CMK (cell line): ENCODE data around the gene WRAP53.

Experiments used
- DNase-seq: peaks from one replicate; pipeline ENCODE4 v3.0.0-alpha.2; 2010; ENCODE audit warnings: low read depth

WRAP53 gene

DNA sequence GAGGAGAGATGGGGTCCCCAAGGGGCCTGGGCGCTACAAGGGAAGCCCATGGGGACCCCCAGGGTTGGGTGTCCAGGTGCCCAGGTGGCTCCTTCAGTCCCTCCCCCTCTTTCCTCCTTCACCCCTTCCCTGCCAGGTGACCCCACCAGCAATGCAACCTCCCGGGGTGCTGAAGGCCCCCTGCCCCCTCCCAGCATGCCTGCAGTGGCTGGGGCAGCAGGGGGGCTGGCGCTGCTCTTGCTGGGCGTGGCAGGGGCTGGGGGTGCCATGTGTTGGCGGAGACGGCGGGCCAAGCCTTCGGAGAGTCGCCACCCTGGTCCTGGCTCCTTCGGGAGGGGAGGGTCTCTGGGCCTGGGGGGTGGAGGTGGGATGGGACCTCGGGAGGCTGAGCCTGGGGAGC, 20.8 kb downstream of the WRAP53 start:
- DNase-seq: no peak

DNA sequence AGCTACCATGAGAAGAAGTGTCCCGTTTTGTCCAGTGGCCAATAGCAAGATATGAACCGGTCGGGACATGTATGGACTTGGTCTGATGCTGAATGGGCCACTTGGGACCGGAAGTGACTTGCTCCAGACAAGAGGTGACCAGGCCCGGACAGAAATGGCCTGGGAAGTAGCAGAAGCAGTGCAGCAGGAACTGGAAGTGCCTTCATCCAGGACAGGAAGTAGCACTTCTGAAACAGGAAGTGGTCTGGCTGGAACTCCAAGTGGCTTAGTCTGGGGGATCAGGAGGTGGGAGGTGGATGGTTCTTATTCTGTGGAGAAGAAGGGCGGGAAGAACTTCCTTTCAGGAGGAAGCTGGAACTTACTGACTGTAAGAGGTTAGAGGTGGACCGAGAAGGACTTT, 22.0 kb downstream of the WRAP53 start:
- DNase-seq: no peak

DNA sequence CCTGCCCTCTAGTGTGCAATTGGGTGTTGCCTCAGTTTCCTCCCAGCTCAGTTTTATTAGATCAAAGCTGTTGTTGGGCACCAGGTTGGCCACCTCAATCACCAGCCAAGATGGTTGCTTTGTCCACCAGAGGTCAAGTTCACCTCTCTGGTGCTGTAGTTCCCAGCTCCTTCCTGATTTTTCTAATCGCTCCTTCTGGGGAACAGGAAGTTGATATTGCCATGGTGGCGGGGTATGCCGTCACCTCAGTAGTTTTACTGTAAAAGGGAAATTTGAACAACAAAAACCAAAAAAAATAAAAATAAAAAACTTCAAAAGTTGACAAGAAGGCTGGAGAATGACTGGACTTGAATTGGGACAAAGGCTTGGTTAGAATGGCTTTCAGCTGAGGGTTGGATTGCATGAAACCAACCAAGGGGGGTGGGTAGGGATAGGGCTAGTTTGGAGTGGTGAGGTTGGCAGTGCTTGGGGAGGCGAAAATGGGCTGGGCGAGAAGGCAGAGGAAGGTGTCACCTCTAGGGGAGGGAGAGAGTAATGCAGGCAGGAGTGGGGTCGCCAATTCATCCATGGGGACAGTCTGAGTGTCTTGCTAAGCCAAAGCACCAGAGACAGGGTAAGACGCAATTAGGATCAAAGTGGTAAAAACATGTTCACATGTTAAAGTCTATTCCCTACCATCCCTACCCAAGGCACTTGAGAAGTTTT, 22.9 kb downstream of the WRAP53 start:
- no peak for DNase-seq

DNA sequence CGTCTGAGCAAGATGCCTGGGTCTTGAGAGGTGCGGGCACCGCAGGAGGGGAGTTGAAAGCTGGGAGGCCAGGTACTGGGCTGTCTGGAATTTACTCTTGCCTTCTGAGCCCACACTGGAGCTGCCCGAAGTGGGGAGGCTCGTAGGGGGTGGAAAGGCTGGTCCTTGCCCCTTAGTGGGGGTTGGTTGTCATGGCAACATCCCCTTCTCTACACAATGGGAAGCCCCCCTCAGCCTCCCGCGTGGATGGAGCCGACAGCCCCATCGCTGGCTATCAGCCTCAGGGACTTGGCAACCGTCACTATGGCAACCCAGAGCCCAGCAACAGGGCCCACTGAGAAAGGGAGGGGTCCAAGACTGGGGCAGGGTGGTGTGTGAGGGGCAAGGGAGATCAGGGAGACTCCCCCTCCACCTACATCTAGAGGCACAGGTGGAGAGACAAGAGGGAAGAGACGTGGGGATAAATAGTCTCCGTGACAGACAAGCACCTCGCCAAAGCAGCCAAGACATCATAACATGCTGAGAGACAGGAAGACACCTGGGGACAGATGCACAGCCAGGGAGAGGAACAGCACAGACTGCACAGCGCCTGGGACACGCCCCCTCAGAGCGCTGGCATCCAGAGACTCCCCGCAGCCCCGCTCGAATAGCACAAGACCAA, 24.0 kb downstream of the WRAP53 start:
- no peak for DNase-seq

DNA sequence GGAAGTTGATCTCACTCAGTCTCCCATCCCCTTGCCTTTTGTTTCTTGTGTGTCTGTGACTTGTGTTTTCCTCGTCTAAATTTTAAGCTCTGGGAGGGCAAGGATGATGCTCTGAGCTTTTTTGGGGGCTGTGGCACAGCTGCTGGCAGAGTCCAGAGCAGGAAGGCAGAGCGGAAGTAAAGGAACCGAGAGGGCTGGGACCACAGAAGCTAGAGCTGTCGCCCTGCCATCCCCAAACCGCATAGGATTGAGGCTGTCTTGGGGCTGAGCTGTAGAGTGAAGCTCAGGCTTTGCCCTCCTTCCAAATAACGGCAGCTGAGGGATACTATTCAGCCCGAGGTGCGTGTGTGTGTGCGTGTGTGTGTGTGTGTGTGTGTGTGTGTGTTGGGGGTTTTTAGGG, 25.5 kb downstream of the WRAP53 start:
- DNase-seq: no peak

DNA sequence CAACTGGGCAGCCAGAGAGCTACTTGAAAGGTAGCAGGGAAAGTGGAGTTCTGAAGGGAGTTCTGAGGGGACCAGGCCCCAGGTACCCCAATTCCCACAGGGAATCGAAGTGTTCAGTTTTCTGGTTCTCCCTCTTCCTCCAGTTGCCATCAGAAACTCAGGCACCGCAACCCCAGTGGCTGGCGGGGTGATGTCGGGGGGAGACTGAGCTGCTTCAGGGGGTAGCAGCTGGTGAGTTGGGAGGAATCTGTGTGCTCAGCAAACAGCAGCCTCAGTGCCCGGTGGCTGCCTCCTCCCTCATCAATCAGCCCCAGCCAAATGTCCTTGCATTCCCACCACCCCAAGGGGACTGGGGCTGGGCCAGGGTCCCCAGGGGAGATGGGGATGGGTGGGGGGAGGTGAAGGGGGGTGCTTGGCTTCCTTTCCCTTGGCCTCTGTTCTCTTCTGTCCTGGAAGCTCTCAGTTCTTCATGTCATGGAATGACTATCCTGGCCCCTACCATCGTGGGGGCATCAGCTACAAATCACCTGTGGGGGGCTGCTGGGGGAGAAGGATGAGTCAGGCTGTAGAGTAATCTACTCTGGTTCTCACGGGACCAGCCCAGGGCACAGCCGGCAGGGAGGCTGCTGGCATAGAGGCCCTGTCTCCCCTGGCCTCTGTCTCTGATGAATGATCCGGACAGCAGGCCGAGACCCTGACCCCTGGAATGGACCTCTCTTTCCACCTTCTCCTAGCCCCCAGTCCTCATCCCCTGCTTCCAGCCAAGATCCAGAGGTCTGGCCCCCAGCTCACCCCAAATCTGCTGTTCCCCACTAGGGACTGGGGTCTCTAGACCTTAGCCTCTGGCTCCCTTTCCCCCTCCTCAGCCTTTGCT, 26.7 kb downstream of the WRAP53 start:
- DNase-seq: no peak

DNA sequence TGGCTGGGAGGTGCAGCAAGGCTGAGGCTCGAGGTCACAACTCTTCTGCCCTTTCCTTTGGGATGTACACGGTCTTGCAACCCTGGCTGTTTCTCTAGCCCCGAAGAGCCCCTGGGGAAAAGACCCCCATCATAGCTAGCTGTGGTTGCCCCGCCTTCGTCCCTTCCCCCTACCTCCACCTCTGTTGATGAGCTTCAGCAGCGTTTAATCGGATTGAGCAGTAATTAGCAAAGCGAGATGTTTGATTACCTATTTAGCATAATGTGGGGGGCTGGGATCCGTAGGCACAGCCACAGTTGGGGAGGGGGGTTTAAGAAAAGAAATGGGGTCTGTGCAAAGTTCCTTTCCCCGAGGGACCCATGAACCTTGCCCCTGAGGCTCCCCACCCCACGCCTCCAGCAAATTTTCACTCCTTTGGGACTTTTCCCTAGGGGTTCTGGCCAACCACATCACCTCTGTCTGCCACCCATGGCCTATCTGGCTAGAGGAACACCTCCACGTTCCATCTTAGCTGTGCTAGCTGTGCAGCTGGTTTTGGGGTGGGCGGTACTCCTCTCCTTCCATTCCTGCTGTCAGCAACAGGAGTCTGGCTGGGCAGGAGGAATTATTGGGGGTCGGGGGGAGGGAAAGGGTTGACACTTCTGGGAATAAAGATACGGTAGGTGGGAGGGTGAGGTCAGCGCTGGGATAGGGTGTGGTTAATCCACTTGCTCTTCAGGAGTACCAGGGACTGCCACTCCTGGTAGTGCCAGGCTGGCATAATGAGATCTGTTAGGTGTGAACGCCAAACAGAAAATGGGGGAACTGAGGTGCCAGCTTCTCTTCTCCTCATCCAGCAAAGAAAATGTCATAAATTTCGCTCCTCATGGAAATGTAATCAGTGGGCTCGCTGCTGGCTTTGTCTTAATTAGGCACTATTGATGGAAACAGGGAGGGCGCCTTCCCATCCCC, 27.9 kb downstream of the WRAP53 start:
- DNase-seq: no peak

DNA sequence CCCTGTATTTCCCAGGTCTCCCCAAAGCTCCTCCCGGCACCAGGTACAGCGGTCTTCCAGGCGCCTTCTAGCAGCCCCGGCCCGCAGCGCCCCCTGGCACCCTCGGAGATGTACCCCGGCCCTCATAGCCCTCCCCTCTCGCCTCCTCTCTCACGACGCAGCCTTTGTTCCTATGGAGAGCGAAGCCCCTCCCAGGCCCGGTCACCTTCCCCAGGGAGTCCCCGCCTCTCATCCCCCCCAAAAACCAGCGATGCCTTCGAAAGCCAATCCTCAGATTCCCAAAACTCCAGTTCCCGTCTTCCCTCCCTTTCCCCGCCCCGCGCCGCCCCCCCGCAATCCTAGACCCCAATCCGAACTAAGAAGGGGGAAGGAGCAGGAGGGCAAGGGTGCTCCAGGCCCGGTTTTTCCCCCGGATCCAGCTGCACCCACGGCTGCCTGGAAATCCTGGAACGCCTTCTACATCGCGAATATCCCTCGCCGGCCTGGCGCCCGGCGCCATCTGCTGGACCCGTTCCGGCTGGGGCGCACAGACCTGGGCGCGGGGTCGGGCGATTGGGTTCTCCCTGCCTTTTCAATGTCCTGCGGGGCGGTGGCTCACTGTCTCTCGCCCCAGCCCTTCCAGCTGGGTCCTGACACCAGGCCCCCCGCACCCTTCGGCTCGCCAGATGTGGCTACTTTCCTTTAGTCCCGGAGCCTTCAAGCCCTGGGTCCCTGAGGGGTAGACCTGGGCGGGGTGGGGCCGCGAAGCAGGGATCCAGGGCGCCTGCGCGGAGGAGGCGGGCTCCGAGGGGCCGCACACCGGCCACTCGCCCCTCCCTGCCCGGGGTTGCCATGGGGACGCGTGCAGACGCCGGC, 28.9 kb downstream of the WRAP53 start, which contains the start of gene DNAH2:
Gene DNAH2 (plus strand): TSS at position 844 of the 855 bp plus-strand sequence. CDS start 1,991 bp downstream, outside the sequence.
- peak; percentile 53 for DNase-seq

DNA sequence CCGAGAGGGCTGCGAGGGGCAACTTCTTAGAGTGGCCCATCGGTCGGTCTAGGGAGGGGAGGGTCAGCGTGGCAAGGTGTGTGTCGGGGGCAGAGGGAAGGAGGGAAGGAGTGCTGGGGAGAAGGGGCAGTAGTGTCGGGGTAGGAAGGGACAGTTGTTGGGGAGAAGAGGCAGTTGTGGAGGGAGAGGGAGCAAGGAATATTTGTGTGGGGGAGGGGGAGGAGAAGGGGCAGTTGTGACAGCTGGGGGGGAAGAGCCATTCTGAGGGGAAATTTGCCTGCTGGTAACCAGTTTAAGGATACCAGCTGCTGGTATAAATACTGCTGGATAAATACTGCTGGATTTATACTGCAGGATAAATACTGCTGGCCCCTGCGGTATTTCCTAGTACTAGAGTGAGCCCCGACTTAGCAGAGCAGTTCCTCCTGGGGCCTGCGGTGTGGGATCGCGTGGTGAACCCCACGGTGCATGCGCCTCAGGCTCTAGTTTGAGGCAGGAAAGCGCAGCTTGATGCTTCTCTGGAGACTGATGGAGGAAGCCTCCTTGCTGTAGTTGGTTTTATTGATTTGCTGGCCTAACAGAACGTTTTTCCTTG, 29.6 kb downstream of the WRAP53 start:
- DNase-seq: no peak

DNA sequence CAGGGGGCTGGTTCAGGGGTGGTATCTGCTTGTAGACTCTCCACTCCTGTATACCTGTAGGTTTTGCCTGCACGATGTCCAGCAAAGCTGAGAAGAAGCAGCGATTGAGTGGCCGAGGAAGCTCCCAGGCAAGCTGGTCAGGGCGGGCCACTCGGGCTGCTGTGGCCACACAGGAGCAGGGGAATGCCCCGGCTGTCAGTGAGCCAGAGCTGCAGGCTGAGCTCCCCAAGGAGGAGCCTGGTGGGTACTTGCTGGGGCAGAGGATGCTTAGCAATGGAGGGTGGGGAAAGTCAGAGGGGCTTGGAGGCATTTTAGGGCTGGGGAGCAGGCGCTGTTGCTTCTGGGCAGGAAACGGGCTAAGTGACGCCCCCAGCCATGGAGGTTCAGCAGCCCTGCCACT, 31.4 kb downstream of the WRAP53 start:
- DNase-seq: no peak

DNA sequence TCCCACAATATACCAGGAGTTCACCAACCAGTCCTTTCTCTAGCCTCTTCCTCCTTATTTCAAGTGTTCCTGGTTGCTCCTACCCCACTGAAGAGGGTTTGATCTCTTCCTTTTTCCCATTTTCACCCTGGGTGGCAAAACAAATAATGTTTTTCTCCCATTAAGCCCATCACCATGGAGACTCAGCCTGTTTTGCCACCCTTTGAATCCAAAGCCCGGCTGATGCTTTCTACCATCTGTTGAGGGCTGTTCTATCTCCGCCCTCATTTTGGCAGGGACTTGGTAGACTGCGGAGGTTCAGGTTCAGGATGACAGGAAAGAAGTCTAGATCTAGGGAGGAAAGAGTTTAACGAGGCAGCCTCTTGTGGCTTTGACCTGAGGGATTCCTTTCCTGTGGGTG, 31.8 kb downstream of the WRAP53 start:
- no peak for DNase-seq

DNA sequence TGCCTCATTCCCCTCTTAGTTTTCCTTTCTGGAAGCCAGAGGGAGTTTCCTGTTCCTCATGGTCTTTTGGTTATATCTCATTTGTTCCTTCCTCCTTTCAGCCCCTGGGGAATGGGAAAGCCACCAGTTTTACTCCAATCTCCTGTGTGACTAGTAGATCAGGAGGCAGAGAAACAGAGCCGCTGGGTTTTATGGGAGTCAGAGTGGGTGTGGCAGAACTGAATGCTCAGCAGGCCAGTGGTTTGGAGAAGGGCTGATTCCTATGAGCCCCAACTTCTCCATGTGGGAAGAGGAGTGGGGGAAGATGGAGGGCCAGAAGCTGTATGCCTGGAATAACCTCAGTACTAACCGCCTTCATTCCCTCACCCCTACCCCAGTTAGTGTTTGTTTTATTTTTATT, 33.3 kb downstream of the WRAP53 start:
- no peak for DNase-seq

DNA sequence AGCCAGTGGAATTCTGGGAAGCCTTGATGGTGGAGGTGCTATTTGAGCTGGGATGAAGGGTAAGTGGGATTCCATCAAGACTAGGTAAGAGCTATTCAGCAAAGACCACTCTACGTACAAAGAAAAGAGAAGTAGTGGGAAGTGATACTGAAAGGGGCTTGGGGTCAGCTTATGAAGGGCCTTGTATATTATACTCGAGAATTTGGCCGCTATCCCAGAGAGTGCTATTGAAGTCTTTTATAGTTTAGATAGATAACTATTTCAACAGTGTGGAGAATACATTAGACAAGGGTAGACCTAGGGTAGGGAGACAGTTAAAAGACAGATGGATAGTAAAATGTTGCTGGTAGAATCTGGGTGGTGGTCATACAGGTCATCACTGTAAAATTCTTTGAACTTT, 39.6 kb downstream of the WRAP53 start:
- no peak for DNase-seq

DNA sequence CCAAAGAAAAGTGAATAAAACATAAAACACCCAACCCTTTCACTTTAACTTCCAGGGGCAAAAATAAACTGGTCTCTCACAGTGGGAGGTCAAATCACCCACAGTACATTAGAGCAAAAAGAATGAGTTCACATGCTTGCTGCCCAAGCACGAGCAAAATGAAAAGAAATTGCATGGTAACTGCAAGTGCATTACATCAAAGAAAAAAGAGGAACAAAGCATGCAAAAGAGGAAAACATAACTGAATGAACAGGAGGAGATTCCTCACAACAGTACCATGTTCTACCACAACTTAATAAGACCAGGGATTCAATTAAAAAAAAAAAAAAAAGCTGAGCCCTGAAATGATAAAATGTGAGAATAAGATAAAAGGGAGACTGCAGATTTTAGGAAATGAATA, 41.5 kb downstream of the WRAP53 start:
- DNase-seq: no peak

DNA sequence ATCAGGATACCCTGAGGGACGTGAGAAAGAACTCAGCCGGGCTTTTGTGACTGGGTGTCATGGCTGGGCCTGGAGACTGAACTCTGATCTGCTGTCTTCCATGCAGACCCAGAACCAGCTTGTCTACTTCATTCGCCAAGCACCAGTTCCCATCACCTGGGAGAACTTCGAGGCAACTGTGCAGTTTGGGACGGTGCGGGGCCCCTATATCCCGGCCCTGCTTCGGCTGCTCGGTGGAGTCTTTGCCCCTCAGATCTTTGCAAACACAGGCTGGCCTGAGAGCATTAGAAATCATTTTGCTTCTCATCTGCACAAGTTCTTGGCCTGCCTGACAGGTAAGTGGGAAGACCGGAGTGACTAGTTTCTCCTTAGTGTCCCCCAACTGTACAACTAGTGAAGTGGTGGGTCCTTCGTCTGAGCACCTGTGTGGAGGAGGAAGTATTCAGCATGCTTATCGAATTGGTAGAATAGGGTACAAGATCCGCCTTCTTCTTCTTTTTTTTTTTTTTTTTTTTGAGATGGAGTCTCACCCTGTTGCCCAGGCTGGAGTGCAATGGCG, 44.8 kb downstream of the WRAP53 start:
- DNase-seq: no peak

DNA sequence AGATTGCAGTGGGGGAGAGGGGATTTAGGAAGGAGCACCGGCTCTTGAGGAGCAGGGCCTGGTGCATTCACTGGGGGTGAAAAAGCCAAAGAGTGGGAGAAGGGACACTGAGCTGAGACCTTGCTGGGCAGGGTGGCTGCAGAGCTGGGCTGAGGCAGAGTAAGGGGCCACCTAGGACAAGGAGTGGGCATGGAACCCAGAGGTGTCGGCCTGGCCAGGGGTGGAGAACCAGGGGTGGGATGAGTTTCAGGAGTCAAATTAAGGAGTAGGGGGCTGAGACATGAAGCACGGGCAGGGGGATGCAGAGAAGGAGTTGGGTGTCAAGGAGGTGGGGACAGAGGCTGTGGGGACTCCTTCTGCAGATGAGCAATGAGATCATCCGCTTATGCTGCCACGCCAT, 49.3 kb downstream of the WRAP53 start:
- no peak for DNase-seq

DNA sequence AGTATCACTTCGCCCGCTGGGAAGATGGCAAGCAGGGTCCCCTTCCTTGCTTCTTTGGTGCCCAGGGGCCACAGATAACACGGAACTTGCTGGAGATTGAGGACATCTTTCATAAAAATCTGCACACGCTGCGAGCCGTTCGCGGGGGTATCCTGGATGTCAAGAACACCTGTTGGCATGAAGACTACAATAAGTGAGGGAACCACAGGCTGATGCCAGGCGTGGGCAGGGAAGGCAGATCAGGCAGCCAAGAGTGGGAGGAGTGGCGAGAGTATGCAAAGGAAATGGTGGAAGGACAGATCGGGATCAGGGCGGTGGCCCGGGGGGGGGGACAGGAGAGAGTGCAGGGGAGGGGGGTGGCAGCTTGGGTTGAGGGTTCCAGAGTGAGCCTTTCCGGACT, 51.5 kb downstream of the WRAP53 start:
- DNase-seq: no peak

DNA sequence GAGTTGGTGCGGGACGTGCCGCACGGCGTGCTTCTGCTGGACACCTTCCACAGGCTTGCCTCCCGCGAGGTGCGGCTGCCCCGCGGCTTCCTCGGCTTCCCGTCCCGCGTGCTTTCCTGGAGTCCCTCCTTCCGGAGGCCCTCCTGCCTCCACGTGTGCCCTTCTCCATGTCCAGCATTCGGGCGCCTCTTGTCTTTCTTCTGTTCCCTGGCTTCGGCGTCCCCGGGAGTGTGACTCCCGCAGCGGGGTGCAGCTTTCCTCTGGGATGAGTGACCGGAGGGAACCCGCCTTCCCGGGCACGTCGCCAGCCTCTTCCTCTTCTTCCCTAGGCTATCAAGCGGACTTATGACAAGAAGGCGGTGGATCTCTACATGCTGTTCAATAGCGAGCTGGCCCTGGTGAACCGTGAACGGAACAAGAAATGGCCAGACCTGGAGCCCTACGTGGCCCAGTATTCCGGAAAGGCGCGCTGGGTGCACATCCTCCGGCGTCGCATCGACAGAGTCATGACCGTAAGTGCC, 52.3 kb downstream of the WRAP53 start:
- DNase-seq: no peak

DNA sequence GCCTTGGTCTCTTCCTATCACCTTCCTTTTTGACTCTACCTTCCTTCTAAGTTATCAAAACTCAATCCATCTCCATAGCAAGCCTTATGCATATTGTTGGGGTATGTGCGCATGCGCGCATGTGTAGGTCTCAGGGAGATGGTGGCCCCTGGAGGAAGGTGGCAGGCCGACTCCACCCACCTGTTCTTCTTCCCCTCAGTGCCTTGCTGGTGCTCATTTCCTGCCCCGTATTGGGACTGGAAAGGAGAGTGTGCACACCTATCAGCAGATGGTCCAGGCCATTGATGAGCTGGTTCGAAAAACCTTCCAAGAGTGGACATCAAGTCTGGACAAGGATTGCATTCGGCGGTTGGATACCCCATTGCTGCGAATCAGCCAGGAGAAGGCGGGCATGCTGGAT, 54.5 kb downstream of the WRAP53 start:
- DNase-seq: no peak

DNA sequence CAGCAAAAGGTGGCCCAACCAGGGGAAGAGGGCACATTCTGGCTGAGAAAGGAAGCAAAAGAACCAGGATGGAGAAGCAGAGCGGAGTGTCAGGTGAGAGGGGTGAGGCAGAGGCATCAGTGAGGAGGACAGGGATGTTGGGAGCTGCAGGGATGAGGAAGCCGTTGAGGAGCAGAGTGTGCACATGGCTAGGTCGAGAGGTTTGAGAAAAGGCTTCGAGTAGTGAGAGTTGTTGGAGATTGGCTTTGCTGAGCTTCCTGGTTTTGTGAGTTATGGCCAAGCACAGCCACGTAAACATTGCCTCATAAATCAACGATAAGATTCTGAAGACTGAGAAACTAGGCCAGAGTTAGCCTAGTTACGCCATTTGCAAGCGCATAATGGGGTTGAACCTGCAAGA, 56.1 kb downstream of the WRAP53 start:
- no peak for DNase-seq
